Measurements from ENCODE around the gene GOT2.

DNA sequence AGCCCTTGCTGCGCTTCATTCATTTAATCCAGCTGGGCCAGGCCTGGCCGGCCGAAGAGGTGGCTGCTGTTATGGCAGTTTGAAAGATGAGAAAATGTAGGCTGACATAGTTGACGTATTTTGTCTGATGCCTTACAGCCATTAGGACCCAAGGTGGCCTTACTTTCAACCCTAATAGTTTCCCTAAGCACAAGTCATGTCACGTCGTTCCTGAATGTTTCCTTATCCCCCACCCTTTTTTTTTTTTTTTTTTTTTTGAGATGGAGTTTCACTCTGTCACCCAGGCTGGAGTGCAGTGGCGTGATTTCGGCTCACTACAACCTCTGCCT lies 307 bp upstream of the GOT2 start:
- TF ChIP-seq, protein P1, sequence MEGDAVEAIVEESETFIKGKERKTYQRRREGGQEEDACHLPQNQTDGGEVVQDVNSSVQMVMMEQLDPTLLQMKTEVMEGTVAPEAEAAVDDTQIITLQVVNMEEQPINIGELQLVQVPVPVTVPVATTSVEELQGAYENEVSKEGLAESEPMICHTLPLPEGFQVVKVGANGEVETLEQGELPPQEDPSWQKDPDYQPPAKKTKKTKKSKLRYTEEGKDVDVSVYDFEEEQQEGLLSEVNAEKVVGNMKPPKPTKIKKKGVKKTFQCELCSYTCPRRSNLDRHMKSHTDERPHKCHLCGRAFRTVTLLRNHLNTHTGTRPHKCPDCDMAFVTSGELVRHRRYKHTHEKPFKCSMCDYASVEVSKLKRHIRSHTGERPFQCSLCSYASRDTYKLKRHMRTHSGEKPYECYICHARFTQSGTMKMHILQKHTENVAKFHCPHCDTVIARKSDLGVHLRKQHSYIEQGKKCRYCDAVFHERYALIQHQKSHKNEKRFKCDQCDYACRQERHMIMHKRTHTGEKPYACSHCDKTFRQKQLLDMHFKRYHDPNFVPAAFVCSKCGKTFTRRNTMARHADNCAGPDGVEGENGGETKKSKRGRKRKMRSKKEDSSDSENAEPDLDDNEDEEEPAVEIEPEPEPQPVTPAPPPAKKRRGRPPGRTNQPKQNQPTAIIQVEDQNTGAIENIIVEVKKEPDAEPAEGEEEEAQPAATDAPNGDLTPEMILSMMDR (IDR thresholded peaks at IDR 0.05; ENCODE audit: low read depth, low read length) = no peak
- no peak for TF ChIP-seq EZH2phosphoT487 (IDR thresholded peaks at IDR 0.05; ENCODE audit: low read depth)
